H4 (cell line): Measurements from ENCODE around the gene GOLGA8J. TPM values are rescaled to one million over a fixed set of nuclear protein-coding genes. Genes with fewer than 3 reads are reported as not detected.
"Not testable (repeated sequence)": the region's sequence is repeated elsewhere in the genome, so short reads cannot be mapped to it uniquely, and the experiment has no call there.

Experiments used
- DNase-seq: peaks from one replicate; pipeline ENCODE4 v3.0.0-alpha.2; 2015; ENCODE audit warnings: low spot score
- total RNA-seq: library from RNA; depleted of rRNA; stranded (reverse); fragments of >200 nt; shearing (Covaris generic); gene quantifications from 2 replicates; pipeline ENCODE4 v1.2.3, GENCODE V29; 2014; rRNA removed

Gene GOLGA8J
- not detected in 2 replicates for total RNA-seq

GRCh38 chr15:30082655-30083054 is at the start of gene GOLGA8J:
TSS of gene GOLGA8J (plus strand) at chr15:30082955. CDS start at chr15:30083053, 98 bp downstream.
- DNase-seq, result not testable (repeated sequence)

GRCh38 chr15:30033211-30033610 is 49.5 kb upstream of the GOLGA8J start:
- DNase-seq, result no peak

- DNase-seq, result no peak
Observed at GRCh38 chr15:30033763-30034162, 49.0 kb upstream of the GOLGA8J start.

GRCh38 chr15:30036036-30036703 is 46.6 kb upstream of the GOLGA8J start:
- DNase-seq, result no peak

GRCh38 chr15:30038667-30039523 is 43.9 kb upstream of the GOLGA8J start:
- peak; percentile 83 for DNase-seq

GRCh38 chr15:30041868-30042267 is 40.9 kb upstream of the GOLGA8J start:
- DNase-seq, result no peak

- DNase-seq, result peak; percentile 19
Observed at GRCh38 chr15:30042556-30042955, 40.2 kb upstream of the GOLGA8J start.

GRCh38 chr15:30043211-30043655 is 39.5 kb upstream of the GOLGA8J start:
- peak; percentile 58 for DNase-seq

GRCh38 chr15:30044377-30044776 is 38.4 kb upstream of the GOLGA8J start:
- DNase-seq, result no peak

- not testable (repeated sequence) for DNase-seq
Observed at GRCh38 chr15:30044826-30045225, 37.9 kb upstream of the GOLGA8J start.

- not testable (repeated sequence) for DNase-seq
Observed at GRCh38 chr15:30045248-30046041, 37.3 kb upstream of the GOLGA8J start.

- DNase-seq, result no peak
Observed at GRCh38 chr15:30046430-30046829, 36.3 kb upstream of the GOLGA8J start.

GRCh38 chr15:30055604-30056003 is 27.2 kb upstream of the GOLGA8J start:
- DNase-seq, result no peak

- no peak for DNase-seq
Observed at GRCh38 chr15:30056166-30056565, 26.6 kb upstream of the GOLGA8J start.

- DNase-seq, result no peak
Observed at GRCh38 chr15:30059771-30060170, 23.0 kb upstream of the GOLGA8J start.

GRCh38 chr15:30062881-30063280 is 19.9 kb upstream of the GOLGA8J start:
- DNase-seq, result no peak

GRCh38 chr15:30063835-30064546 is 18.8 kb upstream of the GOLGA8J start:
- no peak for DNase-seq

- peak; percentile 78 for DNase-seq
Observed at GRCh38 chr15:30065025-30065801, 17.5 kb upstream of the GOLGA8J start.

GRCh38 chr15:30068326-30068725 is 14.4 kb upstream of the GOLGA8J start:
- no peak for DNase-seq

- no peak for DNase-seq
Observed at GRCh38 chr15:30072630-30073029, 10.1 kb upstream of the GOLGA8J start.

- DNase-seq, result no peak
Observed at GRCh38 chr15:30073915-30074314, 8.8 kb upstream of the GOLGA8J start.
